ENCODE measurements around the gene HES3.

- TF ChIP-seq GATA2 (IDR thresholded peaks at IDR 0.05; ENCODE audit: low read depth, low read length) (no peak), GATA3 (IDR thresholded peaks at IDR 0.05; ENCODE audit: low read depth, low read length) (no peak)
These were observed 17.1 kb downstream of the HES3 start, which contains the start of gene GPR153 for GRCh38 chr1:6260961-6261614.
